ENCODE data around the gene ARMCX6. TPM values are rescaled to one million over a fixed set of nuclear protein-coding genes. Genes with fewer than 3 reads are reported as not detected.
A peak's percentile ranks its signal among the peaks of the same experiment; 100 is the strongest.

The ARMCX6 gene
- total RNA-seq (100 to 1,000 TPM in 1 of 9 donors, 10 to 100 TPM in 8; 10.1 to 164 (median 48.4) TPM), polyA plus RNA-seq (100 to 1,000 TPM in 1 of 3 donors, 10 to 100 TPM in 2; 24.8 to 134 (median 31.9) TPM)
- long read RNA-seq, donor 1, transcript ARMCX6-201 (3 exons, 1,846 nt), result minor isoform, 7 of 32 reads
- long read RNA-seq, donor 1, transcript ARMCX6-206 (4 exons, 846 nt), result major isoform, 25 of 32 reads
- long read RNA-seq, donor 1, partial matches to known transcripts, result 0 of 32 reads
- long read RNA-seq, donor 1, other reads (novel, unspliced or antisense), result 0 of 32 reads
- long read RNA-seq, donor 2, transcript ARMCX6-201 (3 exons, 1,846 nt), result major isoform, 10 of 15 reads
- long read RNA-seq, donor 2, partial matches to known transcripts, result 0 of 15 reads
- long read RNA-seq, donor 2, other reads (novel, unspliced or antisense), result 0 of 15 reads
- long read RNA-seq, donor 3, transcript ARMCX6-201 (3 exons, 1,846 nt), result minor isoform, 8 of 548 reads
- long read RNA-seq, donor 3, transcript ARMCX6-206 (4 exons, 846 nt), result major isoform, 22 of 548 reads
- long read RNA-seq, donor 3, partial matches to known transcripts, result 470 of 548 reads
- long read RNA-seq, donor 3, other reads (novel, unspliced or antisense), result 47 of 548 reads
- long read RNA-seq, donor 4, transcript ARMCX6-206 (4 exons, 846 nt), result major isoform, 8 of 14 reads
- long read RNA-seq, donor 4, partial matches to known transcripts, result 0 of 14 reads
- long read RNA-seq, donor 4, other reads (novel, unspliced or antisense), result 2 of 14 reads
- long read RNA-seq, donor 5, transcript ARMCX6-206 (4 exons, 846 nt), result minor isoform, 9 of 29 reads
- long read RNA-seq, donor 5, transcript ARMCX6-201 (3 exons, 1,846 nt), result major isoform, 15 of 29 reads
- long read RNA-seq, donor 5, partial matches to known transcripts, result 0 of 29 reads
- long read RNA-seq, donor 5, other reads (novel, unspliced or antisense), result 3 of 29 reads
- long read RNA-seq, donor 6, partial matches to known transcripts, result 1 of 8 reads
- long read RNA-seq, donor 6, other reads (novel, unspliced or antisense), result 0 of 8 reads
- long read RNA-seq, donor 7, transcript ARMCX6-206 (4 exons, 846 nt), result major isoform, 13 of 19 reads
- long read RNA-seq, donor 7, transcript ARMCX6-201 (3 exons, 1,846 nt), result minor isoform, 6 of 19 reads
- long read RNA-seq, donor 7, partial matches to known transcripts, result 0 of 19 reads
- long read RNA-seq, donor 7, other reads (novel, unspliced or antisense), result 0 of 19 reads
- long read RNA-seq, donor 8, transcript ARMCX6-206 (4 exons, 846 nt), result major isoform, 19 of 170 reads
- long read RNA-seq, donor 8, transcript ARMCX6-201 (3 exons, 1,846 nt), result minor isoform, 13 of 170 reads
- long read RNA-seq, donor 8, partial matches to known transcripts, result 125 of 170 reads
- long read RNA-seq, donor 8, other reads (novel, unspliced or antisense), result 11 of 170 reads
- long read RNA-seq, donor 9, transcript ARMCX6-201 (3 exons, 1,846 nt), result minor isoform, 9 of 103 reads
- long read RNA-seq, donor 9, transcript ARMCX6-206 (4 exons, 846 nt), result major isoform, 10 of 103 reads
- long read RNA-seq, donor 9, partial matches to known transcripts, result 67 of 103 reads
- long read RNA-seq, donor 9, other reads (novel, unspliced or antisense), result 17 of 103 reads
- long read RNA-seq, donor 10, transcript ARMCX6-206 (4 exons, 846 nt), result major isoform, 5 of 7 reads
- long read RNA-seq, donor 10, partial matches to known transcripts, result 0 of 7 reads
- long read RNA-seq, donor 10, other reads (novel, unspliced or antisense), result 0 of 7 reads

- DNase-seq, result peak; percentile 65 to 91 (median 77)
- Histone ChIP-seq H3K4me3 (peak within 1 kb of the TSS in 3 of 4 donors; percentile 11 to 53 (median 37)), H3K9me3 (replicated peaks in 1 of 3) (no peaks in the 10 kb centered on the region), H3K4me1 (replicated peaks in 1 of 2) (peaks cover 0 to 6% of the 10 kb centered on the region in 2 donors), H3K27me3 (no peaks in the 10 kb centered on the region), H3K27ac (peak within 1 kb of the TSS; percentile 7 to 83 (median 60)), H3K36me3 (replicated peaks in 1 of 2) (no peaks in the 10 kb centered on the region)
- intact Hi-C loops (cut with DNase I), result loop anchor here in 1 of 2 donors (5.0 kb wide), 1 partner anchor 40 kb away; the partner anchor contains the start of gene ARMCX2
- TF ChIP-seq CTCF (IDR thresholded peaks at IDR 0.05) (peak in 5 of 6 experiments; percentile 13 to 46 (median 40)), POLR2A (IDR thresholded peaks at IDR 0.05) (peak in 1 of 2 donors; percentile 35)
- 0 to 43% (median 16%) methylated on average over 11 to 39 of the region's 39 CpGs for WGBS, 4 donors
Observed at GRCh38 chrX:101617211-101618191, at the start of gene ARMCX6. ARMCX6 (minus strand) TSS chrX:101618000; CDS start chrX:101616620, 1,380 bp downstream.

- H3K27ac ChIP-seq, result peak within 1 kb of the TSS in 3 of 5 donors; percentile 41 to 84 (median 74)
- peak; percentile 60 to 66 for TF ChIP-seq POLR2A (IDR thresholded peaks at IDR 0.05)
- no peak for TF ChIP-seq CTCF (IDR thresholded peaks at IDR 0.05)
- intact Hi-C loops (cut with DNase I), result loop anchor here in 1 of 2 donors (5.0 kb wide), 1 partner anchor 42 kb away; the partner anchor contains the start of gene ARMCX6
- DNase-seq, result peak; percentile 50 to 82 (median 55)
- H3K27me3 ChIP-seq, result peaks cover 8% of the 10 kb centered on the region
- H3K36me3 ChIP-seq (replicated peaks in 1 of 2), result peaks cover 0 to 6% of the 10 kb centered on the region in 2 donors
- no peaks in the 10 kb centered on the region for H3K4me1 ChIP-seq (replicated peaks in 1 of 2)
- H3K4me3 ChIP-seq, result peak within 1 kb of the TSS in 2 of 4 donors; percentile 49 to 72
- 1 to 37% (median 19%) methylated on average over 16 to 22 of the region's 22 CpGs for WGBS, 4 donors
- no peaks in the 10 kb centered on the region for H3K9me3 ChIP-seq (replicated peaks in 1 of 3)
Observed at GRCh38 chrX:101659601-101660063, 41.8 kb upstream of the ARMCX6 start, which contains the start of gene ARMCX2. ARMCX2 (minus strand) TSS chrX:101659850; CDS start chrX:101657588, 2,262 bp downstream.
